Smooth muscle cell (in vitro differentiated cells): ENCODE measurements around the gene PANX2. TPM values are rescaled to one million over a fixed set of nuclear protein-coding genes. Genes with fewer than 3 reads are reported as not detected.

ENCODE experiments used
- DNase-seq: peaks from one replicate; lab custom pipeline; 2025; ENCODE audit not compliant: unreplicated experiment; lab: John Stamatoyannopoulos, UW
- H2AFZ ChIP-seq: fragments of 200-600 bp; sonication (generic); 2 replicates; pipeline ENCODE4 v1.6.0; 2016; ENCODE audit warnings: antibody characterized with exemption, low read depth, mild to moderate bottlenecking
- H3F3A ChIP-seq: fragments of 200-600 bp; sonication (generic); 2 replicates; pipeline ENCODE4 v1.6.0; 2017; ENCODE audit warnings: antibody characterized with exemption, low read depth
- H3K27ac ChIP-seq: fragments of 200-600 bp; sonication (generic); 2 replicates; pipeline ENCODE4 v1.5.1; 2016; ENCODE audit warnings: low read depth, mild to moderate bottlenecking
- H3K27me3 ChIP-seq: fragments of 200-600 bp; sonication (generic); 2 replicates; pipeline ENCODE4 v1.6.1; 2016; ENCODE audit warnings: low read depth, mild to moderate bottlenecking
- H3K36me3 ChIP-seq: fragments of 200-600 bp; sonication (generic); 2 replicates; pipeline ENCODE4 v1.5.1; 2016; ENCODE audit warnings: low read depth
- H3K4me1 ChIP-seq: fragments of 200-600 bp; sonication (generic); 2 replicates; pipeline ENCODE4 v1.5.1; 2016; ENCODE audit warnings: low read depth
- H3K4me2 ChIP-seq: fragments of 200-600 bp; sonication (generic); 2 replicates; pipeline ENCODE4 v1.6.0; 2016; ENCODE audit warnings: mild to moderate bottlenecking
- H3K4me3 ChIP-seq: fragments of 200-600 bp; sonication (generic); 2 replicates; pipeline ENCODE4 v1.5.1; 2016; ENCODE audit warnings: mild to moderate bottlenecking
- H3K79me2 ChIP-seq: fragments of 200-600 bp; sonication (generic); 2 replicates; pipeline ENCODE4 v1.6.0; 2016; ENCODE audit warnings: low read depth, mild to moderate bottlenecking
- H3K9ac ChIP-seq: fragments of 200-600 bp; sonication (generic); 2 replicates; pipeline ENCODE4 v1.6.0; 2016; ENCODE audit warnings: low read depth
- H3K9me3 ChIP-seq: fragments of 200-600 bp; sonication (generic); replicated peaks from 2 replicates; pipeline ENCODE4 v1.5.1; 2016; ENCODE audit warnings: low read depth
- H4K20me1 ChIP-seq: fragments of 200-600 bp; sonication (generic); 2 replicates; pipeline ENCODE4 v1.6.0; 2016; ENCODE audit warnings: low read depth
- WGBS: methylation state at CpG from one replicate; pipeline ENCODE4 v1.1.7; 2016; ENCODE audit warnings: low lambda C conversion rate; 5-methylcytosine and 5-hydroxymethylcytosine counted together
- polyA plus RNA-seq: library from polyadenylated mRNA; unstranded; fragments of >200 nt; fragmentation: Nextera tagmentation; extraction: Ambion mirVana; gene quantifications from 2 replicates; pipeline ENCODE4 v1.2.1, GENCODE V29; 2016
- total RNA-seq: library from RNA; depleted of rRNA; stranded (reverse); fragments of >200 nt; gene quantifications from 2 replicates; pipeline ENCODE4 v1.2.3, GENCODE V29; 2014
- TF ChIP-seq, protein P1 (sequence below): fragments of 200-600 bp; sonication (generic); IDR thresholded peaks from 2 replicates; pipeline ENCODE4 v1.5.1; 2017; ENCODE audit warnings: borderline replicate concordance, mild to moderate bottlenecking, antibody characterized with exemption; ENCODE audit not compliant: insufficient read depth, poor library complexity, severe bottlenecking

Gene PANX2
- total and polyA plus RNA-seq, 2 experiments from 2014 or later, result 2.9 to 5.1 TPM

DNA sequence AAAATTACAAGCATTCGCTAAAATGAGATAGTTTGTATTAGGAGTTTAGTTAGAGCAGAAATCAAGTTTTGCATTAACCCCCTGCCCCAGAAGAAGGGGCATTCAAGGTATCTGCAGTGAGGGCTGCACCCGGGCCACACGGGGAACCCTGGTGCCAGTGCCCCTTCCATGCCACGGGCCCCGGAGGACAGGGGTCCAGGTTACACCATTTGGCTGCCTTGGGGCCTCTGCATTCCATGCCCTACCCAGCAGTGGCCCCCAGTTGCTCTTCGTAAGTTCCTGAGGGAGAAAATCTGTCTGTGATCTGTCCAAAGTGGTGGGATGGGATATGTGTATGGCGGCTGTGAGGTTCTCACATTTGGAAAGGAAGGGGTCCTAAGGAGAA lies 16.8 kb upstream of the PANX2 start:
- no peak overlapping the region for H2AFZ ChIP-seq
- no peaks in the 10 kb centered on the region for H3F3A ChIP-seq
- no peaks in the 10 kb centered on the region for H3K4me1 ChIP-seq

GRCh38 chr22:50157709-50158375 lies 12.7 kb upstream of the PANX2 start:
- no peak for DNase-seq
- peaks cover 3% of the 10 kb centered on the region for H3K27me3 ChIP-seq
- no peaks in the 10 kb centered on the region for H4K20me1 ChIP-seq
- H2AFZ ChIP-seq, result no peak overlapping the region
- H3F3A ChIP-seq, result no peaks in the 10 kb centered on the region
- TF ChIP-seq, protein P1, sequence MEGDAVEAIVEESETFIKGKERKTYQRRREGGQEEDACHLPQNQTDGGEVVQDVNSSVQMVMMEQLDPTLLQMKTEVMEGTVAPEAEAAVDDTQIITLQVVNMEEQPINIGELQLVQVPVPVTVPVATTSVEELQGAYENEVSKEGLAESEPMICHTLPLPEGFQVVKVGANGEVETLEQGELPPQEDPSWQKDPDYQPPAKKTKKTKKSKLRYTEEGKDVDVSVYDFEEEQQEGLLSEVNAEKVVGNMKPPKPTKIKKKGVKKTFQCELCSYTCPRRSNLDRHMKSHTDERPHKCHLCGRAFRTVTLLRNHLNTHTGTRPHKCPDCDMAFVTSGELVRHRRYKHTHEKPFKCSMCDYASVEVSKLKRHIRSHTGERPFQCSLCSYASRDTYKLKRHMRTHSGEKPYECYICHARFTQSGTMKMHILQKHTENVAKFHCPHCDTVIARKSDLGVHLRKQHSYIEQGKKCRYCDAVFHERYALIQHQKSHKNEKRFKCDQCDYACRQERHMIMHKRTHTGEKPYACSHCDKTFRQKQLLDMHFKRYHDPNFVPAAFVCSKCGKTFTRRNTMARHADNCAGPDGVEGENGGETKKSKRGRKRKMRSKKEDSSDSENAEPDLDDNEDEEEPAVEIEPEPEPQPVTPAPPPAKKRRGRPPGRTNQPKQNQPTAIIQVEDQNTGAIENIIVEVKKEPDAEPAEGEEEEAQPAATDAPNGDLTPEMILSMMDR, result no peak
- H3K79me2 ChIP-seq, result no peaks in the 10 kb centered on the region
- no peaks in the 10 kb centered on the region for H3K4me1 ChIP-seq
- WGBS, result 86% methylated on average over 21 of the region's 21 CpGs
- no peaks in the 10 kb centered on the region for H3K9me3 ChIP-seq
- H3K27ac ChIP-seq, result no peak overlapping the region
- no peak overlapping the region for H3K4me2 ChIP-seq
- no peaks in the 10 kb centered on the region for H3K36me3 ChIP-seq
- H3K9ac ChIP-seq, result no peak overlapping the region
- H3K4me3 ChIP-seq, result no peak overlapping the region

More for the DNA sequence above, 16.8 kb upstream of the PANX2 start:
- Histone ChIP-seq H3K27me3 (no peaks in the 10 kb centered on the region), H3K79me2 (no peaks in the 10 kb centered on the region), H3K36me3 (no peaks in the 10 kb centered on the region), H3K9me3 (no peaks in the 10 kb centered on the region), H4K20me1 (no peaks in the 10 kb centered on the region), H3K9ac (no peak overlapping the region), H3K27ac (no peak overlapping the region), H3K4me2 (no peak overlapping the region), H3K4me3 (no peak overlapping the region)
- 95% methylated on average over 7 of the region's 7 CpGs for WGBS
- TF ChIP-seq, protein P1, result no peak
- no peak for DNase-seq

GRCh38 chr22:50160947-50161346 lies 9.6 kb upstream of the PANX2 start:
- TF ChIP-seq, protein P1, result no peak
- H3K36me3 ChIP-seq, result no peaks in the 10 kb centered on the region

More at GRCh38 chr22:50160947-50161346, 9.6 kb upstream of the PANX2 start:
- Histone ChIP-seq H3F3A (no peaks in the 10 kb centered on the region), H3K9me3 (no peaks in the 10 kb centered on the region), H4K20me1 (no peaks in the 10 kb centered on the region), H3K27ac (no peak overlapping the region), H3K9ac (no peak overlapping the region), H3K4me3 (no peak overlapping the region), H3K79me2 (no peaks in the 10 kb centered on the region), H3K4me2 (no peak overlapping the region), H2AFZ (no peak overlapping the region), H3K27me3 (peaks cover 3% of the 10 kb centered on the region), H3K4me1 (no peaks in the 10 kb centered on the region)
- WGBS, result 83% methylated on average over 6 of the region's 7 CpGs
- no peak for DNase-seq
